A549 (cell line): Measurements from ENCODE around the gene PRRC2B.
A peak's percentile ranks its signal among the peaks of the same experiment; 100 is the strongest.

Source experiments
- CBX2 ChIP-seq: fragments of 200-600 bp; sonication (generic); IDR thresholded peaks from 2 replicates; pipeline ENCODE4 v1.6.1; 2016; ENCODE audit warnings: low read depth, mild to moderate bottlenecking, borderline replicate concordance
- CBX8 ChIP-seq: fragments of 200-600 bp; sonication (generic); IDR thresholded peaks from 2 replicates; pipeline ENCODE4 v1.6.1; 2016
- CHD2 ChIP-seq: fragments of 150-350 bp; IDR thresholded peaks from 2 replicates; pipeline ENCODE4 v1.6.1; 2014; ENCODE audit warnings: low read length; ENCODE audit not compliant: partially characterized antibody
- CTCF ChIP-seq: fragments of >200 bp; sonication (Bioruptor Twin); formaldehyde crosslinking; IDR thresholded peaks from 3 replicates; pipeline ENCODE4 v1.5.1; 2016
- ELK1 ChIP-seq: fragments of 150-350 bp; IDR thresholded peaks from 2 replicates; pipeline ENCODE4 v1.6.1; 2014; ENCODE audit warnings: low read depth, mild to moderate bottlenecking, low read length
- EP300 ChIP-seq, 2 experiments: fragments of >200 bp; sonication (Bioruptor Twin); formaldehyde crosslinking; IDR thresholded peaks; 2 replicates in 1 of 2; 3 replicates in 1 of 2; pipeline ENCODE4 v1.6.1; 2016 to 2017
- FOSB ChIP-seq: fragments of 250-450 bp; sonication (Bioruptor Pico); IDR thresholded peaks from 2 replicates; pipeline ENCODE4 v1.5.0; 2020; ENCODE audit warnings: mild to moderate bottlenecking, moderate library complexity
- HMGXB4 ChIP-seq: fragments of 250-450 bp; sonication (Bioruptor Pico); IDR thresholded peaks from 2 replicates; pipeline ENCODE4 v1.5.0; 2021; ENCODE audit warnings: mild to moderate bottlenecking, moderate library complexity, borderline replicate concordance
- JUN ChIP-seq, 2 experiments: fragments of >200 bp; sonication (Bioruptor Twin); formaldehyde crosslinking; IDR thresholded peaks; 2 replicates in 1 of 2; 3 replicates in 1 of 2; pipeline ENCODE4 v1.6.1; 2016 to 2017
- MAX ChIP-seq: IDR thresholded peaks from 2 replicates; pipeline ENCODE4 v1.6.1; 2012
- MYC ChIP-seq: IDR thresholded peaks from 2 replicates; pipeline ENCODE4 v1.6.1; 2012; ENCODE audit warnings: mild to moderate bottlenecking, inconsistent platforms, low read length, improper control_type of control experiment, borderline replicate concordance
- POLR2A ChIP-seq: IDR thresholded peaks from 2 replicates; pipeline ENCODE4 v1.6.1; 2012; ENCODE audit warnings: mild to moderate bottlenecking, low read length
- RAD21 ChIP-seq, 2 experiments: fragments of >200 bp in 1 of 2; sonication (Bioruptor Twin) in 1 of 2; formaldehyde crosslinking in 1 of 2; IDR thresholded peaks in 1 of 2; conservative IDR thresholded peaks in 1 of 2; 2 replicates in 1 of 2; 3 replicates in 1 of 2; pipeline ENCODE4 v1.6.1; 2012 to 2018; ENCODE audit warnings: inconsistent platforms in 1 of 2
- RFX5 ChIP-seq: fragments of 450-650 bp; IDR thresholded peaks from 2 replicates; pipeline ENCODE4 v1.7.1; 2014; ENCODE audit warnings: antibody characterized with exemption, mild to moderate bottlenecking, moderate library complexity

GRCh38 chr9:131361202-131361833 lies 32.6 kb upstream of the PRRC2B start:
- TF ChIP-seq HMGXB4 (no peak), POLR2A (no peak), EP300 (IDR thresholded peaks at IDR 0.05) (no peak), MAX (peak; percentile 67), MYC (no peak), CTCF (no peak), CHD2 (no peak), CBX2 (no peak), FOSB (CRISPR knock-in tag) (no peak), CBX8 (no peak), RAD21 (conservative IDR thresholded peaks at IDR 0.05 in 1 of 2, IDR thresholded peaks at IDR 0.05 in 1 of 2) (no peak), RFX5 (no peak), ELK1 (no peak), JUN (IDR thresholded peaks at IDR 0.05) (no peak)
